ENCODE results near the gene MYO1A.

GRCh38 chr12:57048423-57049118, 1.4 kb downstream of the MYO1A start:
- no peak for TF ChIP-seq CTCF (IDR thresholded peaks at IDR 0.05)
- no peak for TF ChIP-seq POLR2A (IDR thresholded peaks at IDR 0.05)

Data from stomach (tissue), 4 donors.